ENCODE data around the gene HAT1. TPM values are rescaled to one million over a fixed set of nuclear protein-coding genes. Genes with fewer than 3 reads are reported as not detected.

Gene HAT1
- total and polyA plus RNA-seq, 12 donors: 6.2 to 45.5 (median 36.6) TPM

GRCh38 chr2:171965661-171966060 is 43.4 kb downstream of the HAT1 start:
- peaks cover 0 to 5% (median 0%) of the 10 kb centered on the region in 9 donors for H3K4me1 ChIP-seq
- WGBS, 2 donors: 98 to 99% methylated on average over 3 of the region's 3 CpGs
- ATAC-seq (no peak), DNase-seq (no peak)
- H3K9me3 ChIP-seq: no peaks in the 10 kb centered on the region
- no peak overlapping the region for H3K27ac ChIP-seq
- no peak overlapping the region for H3K4me3 ChIP-seq
- TF ChIP-seq, protein P1, sequence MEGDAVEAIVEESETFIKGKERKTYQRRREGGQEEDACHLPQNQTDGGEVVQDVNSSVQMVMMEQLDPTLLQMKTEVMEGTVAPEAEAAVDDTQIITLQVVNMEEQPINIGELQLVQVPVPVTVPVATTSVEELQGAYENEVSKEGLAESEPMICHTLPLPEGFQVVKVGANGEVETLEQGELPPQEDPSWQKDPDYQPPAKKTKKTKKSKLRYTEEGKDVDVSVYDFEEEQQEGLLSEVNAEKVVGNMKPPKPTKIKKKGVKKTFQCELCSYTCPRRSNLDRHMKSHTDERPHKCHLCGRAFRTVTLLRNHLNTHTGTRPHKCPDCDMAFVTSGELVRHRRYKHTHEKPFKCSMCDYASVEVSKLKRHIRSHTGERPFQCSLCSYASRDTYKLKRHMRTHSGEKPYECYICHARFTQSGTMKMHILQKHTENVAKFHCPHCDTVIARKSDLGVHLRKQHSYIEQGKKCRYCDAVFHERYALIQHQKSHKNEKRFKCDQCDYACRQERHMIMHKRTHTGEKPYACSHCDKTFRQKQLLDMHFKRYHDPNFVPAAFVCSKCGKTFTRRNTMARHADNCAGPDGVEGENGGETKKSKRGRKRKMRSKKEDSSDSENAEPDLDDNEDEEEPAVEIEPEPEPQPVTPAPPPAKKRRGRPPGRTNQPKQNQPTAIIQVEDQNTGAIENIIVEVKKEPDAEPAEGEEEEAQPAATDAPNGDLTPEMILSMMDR (IDR thresholded peaks at IDR 0.05): no peak
- intact Hi-C loops (cut with DNase I): no loop called here
- no peaks in the 10 kb centered on the region for H3K27me3 ChIP-seq
- H3K36me3 ChIP-seq: peaks cover 0 to 48% (median 17%) of the 10 kb centered on the region in 9 donors

DNA sequence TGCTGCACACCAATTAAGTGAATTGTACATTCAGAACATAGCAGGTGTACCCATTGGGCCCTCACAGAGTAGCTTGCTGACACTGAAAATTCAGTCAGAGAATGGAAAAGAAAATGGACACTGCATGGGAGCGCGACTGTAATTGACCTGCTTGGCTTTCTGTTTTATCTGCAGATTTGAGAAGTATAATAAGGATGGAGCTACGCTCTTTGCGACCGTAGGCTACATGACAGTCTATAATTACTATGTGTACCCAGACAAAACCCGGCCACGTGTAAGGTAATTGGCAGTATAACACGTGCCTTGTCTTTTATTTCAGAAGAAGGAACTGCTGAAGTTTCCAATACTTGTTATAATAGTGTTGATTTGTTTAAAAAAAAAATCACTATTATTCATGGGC is 44.0 kb downstream of the HAT1 start:
- Histone ChIP-seq H3K27ac (no peak overlapping the region), H3K4me1 (peaks cover 0 to 5% (median 0%) of the 10 kb centered on the region in 9 donors), H3K36me3 (peaks cover 0 to 54% (median 17%) of the 10 kb centered on the region in 9 donors), H3K4me3 (no peak overlapping the region), H3K9me3 (no peaks in the 10 kb centered on the region), H3K27me3 (no peaks in the 10 kb centered on the region)
- intact Hi-C loops (cut with DNase I): no loop called here
- ATAC-seq: no peak
- DNase-seq: no peak
- 96 to 97% methylated on average over 8 of the region's 8 CpGs for WGBS, 2 donors
- TF ChIP-seq, protein P1 (IDR thresholded peaks at IDR 0.05): no peak

DNA sequence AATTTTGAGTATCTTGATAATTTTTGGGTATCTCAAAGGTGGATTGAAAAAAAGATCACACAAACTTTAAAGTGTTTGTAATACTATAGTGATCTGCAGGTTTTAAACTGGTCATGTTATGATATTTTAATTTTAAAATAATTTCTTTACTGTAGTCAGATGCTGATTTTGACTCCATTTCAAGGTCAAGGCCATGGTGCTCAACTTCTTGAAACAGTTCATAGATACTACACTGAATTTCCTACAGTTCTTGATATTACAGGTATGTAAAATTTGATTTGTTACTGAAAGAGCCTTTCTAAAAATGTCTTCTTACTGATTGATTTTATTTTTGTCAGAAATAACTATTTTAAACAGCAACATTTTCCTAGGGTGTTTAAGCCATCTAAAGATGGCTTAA is 44.4 kb downstream of the HAT1 start:
- Histone ChIP-seq H3K27ac (no peak overlapping the region), H3K27me3 (no peaks in the 10 kb centered on the region), H3K36me3 (peaks cover 0 to 58% (median 17%) of the 10 kb centered on the region in 9 donors), H3K9me3 (no peaks in the 10 kb centered on the region), H3K4me3 (no peak overlapping the region), H3K4me1 (peaks cover 0 to 5% (median 0%) of the 10 kb centered on the region in 9 donors)
- intact Hi-C loops (cut with DNase I): no loop called here
- no peak for DNase-seq
- TF ChIP-seq, protein P1 (IDR thresholded peaks at IDR 0.05): no peak
- ATAC-seq: no peak

GRCh38 chr2:171968509-171968908 is 46.2 kb downstream of the HAT1 start:
- ATAC-seq (no peak), DNase-seq (no peak)
- no peaks in the 10 kb centered on the region for H3K9me3 ChIP-seq
- no peaks in the 10 kb centered on the region for H3K27me3 ChIP-seq
- TF ChIP-seq, protein P1 (IDR thresholded peaks at IDR 0.05): no peak
- H3K4me1 ChIP-seq: peaks cover 0 to 5% (median 0%) of the 10 kb centered on the region in 9 donors
- H3K4me3 ChIP-seq: no peak overlapping the region
- H3K36me3 ChIP-seq: peaks cover 0 to 68% (median 17%) of the 10 kb centered on the region in 9 donors
- intact Hi-C loops (cut with DNase I): no loop called here
- no peak overlapping the region for H3K27ac ChIP-seq
